G401.6 (cell line): ENCODE data around the gene NOM1.

Experiments used
- FAIRE-seq: peaks from 2 replicates; lab custom pipeline; 2012; peaks lifted over from hg19 to GRCh38; lab: Jason Lieb, UNC

NOM1 gene

DNA sequence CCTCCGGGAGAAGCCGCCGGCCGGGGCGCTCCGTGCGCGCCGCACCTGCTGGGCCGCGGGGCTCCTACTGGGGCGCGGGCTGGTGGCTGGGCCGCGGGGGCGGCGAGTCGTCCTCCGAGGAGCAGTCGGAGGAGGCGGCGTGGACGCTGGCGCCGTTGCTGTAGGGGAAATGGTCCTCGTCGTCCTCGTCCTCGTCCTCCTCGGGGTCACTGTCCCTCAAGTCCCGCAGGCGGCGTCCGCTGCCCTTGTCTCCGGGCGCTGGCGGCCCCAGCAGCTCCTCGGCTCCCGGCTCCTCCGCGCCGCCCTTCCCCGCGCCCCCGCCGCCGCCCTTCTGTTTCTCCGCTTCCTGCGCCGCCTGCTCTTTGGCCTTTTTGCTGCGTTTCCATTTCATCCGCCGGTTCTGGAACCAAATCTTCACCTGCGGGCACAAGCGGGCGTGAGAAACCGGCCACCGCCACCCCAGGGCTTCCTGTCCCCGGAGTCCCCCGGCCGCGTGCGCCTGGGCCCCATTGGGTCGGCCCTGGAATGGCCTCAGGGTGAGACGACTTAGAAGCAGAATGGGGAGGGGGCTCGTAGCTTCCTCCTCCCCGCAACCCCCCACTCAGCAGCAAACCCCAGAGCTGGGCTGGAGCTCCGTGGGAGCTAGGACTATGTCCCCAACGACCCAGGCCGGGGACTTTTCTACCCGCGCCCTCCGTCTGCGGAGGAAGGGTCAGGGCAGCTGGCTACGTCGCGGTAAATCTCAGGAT lies 56.1 kb downstream of the NOM1 start:
- FAIRE-seq = no peak

- FAIRE-seq = no peak
These were observed 56.8 kb downstream of the NOM1 start for GRCh38 chr7:157006205-157006747.

DNA sequence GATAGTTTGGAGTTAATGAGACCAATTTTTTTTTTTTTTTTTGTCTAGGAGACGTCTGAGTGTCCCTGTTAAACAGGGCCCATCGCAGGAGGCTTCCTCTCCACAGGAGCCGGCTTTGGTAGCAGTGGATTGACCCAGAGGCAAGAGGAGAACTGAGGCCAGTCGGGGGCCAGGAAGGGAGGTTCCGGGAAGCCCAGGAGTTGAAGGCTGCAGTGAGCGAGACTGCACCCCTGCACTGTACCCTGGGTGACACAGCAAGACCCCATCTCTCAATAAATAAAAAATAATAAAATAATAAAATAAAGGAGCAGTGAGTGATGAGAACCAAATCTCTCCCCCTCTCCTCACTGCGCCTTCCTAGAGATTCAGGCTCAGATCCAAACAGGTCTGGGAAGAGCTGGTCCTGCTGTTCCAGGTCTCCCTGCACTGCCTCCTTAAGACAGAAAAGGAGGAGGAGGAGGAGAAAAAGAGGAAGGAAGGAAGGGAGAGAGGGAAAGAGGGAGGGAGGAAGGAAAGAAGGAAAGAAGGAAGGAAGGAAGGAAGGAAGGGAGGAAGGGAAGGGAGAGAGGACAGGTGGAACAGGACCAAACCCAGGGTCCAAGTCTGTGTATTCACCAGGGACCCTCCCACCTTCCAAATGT lies 57.4 kb downstream of the NOM1 start:
- FAIRE-seq = no peak

- FAIRE-seq = no peak
These were observed 58.1 kb downstream of the NOM1 start for GRCh38 chr7:157007470-157008066.

- no peak for FAIRE-seq
These were observed 59.0 kb downstream of the NOM1 start for GRCh38 chr7:157008206-157009169.

- no peak for FAIRE-seq
These were observed 59.8 kb downstream of the NOM1 start for GRCh38 chr7:157009170-157009777.

GRCh38 chr7:157009778-157010587 lies 60.5 kb downstream of the NOM1 start:
- FAIRE-seq = no peak

- FAIRE-seq = no peak
These were observed 61.2 kb downstream of the NOM1 start, which contains the start of gene MNX1 for GRCh38 chr7:157010588-157011332. MNX1 (minus strand) TSS chr7:157010663; CDS start chr7:157010350, 313 bp downstream.

- no peak for FAIRE-seq
These were observed 62.0 kb downstream of the NOM1 start for GRCh38 chr7:157011333-157012112.

GRCh38 chr7:157012113-157012547 lies 62.6 kb downstream of the NOM1 start:
- no peak for FAIRE-seq

- no peak for FAIRE-seq
These were observed 63.6 kb downstream of the NOM1 start for GRCh38 chr7:157013101-157013500.

DNA sequence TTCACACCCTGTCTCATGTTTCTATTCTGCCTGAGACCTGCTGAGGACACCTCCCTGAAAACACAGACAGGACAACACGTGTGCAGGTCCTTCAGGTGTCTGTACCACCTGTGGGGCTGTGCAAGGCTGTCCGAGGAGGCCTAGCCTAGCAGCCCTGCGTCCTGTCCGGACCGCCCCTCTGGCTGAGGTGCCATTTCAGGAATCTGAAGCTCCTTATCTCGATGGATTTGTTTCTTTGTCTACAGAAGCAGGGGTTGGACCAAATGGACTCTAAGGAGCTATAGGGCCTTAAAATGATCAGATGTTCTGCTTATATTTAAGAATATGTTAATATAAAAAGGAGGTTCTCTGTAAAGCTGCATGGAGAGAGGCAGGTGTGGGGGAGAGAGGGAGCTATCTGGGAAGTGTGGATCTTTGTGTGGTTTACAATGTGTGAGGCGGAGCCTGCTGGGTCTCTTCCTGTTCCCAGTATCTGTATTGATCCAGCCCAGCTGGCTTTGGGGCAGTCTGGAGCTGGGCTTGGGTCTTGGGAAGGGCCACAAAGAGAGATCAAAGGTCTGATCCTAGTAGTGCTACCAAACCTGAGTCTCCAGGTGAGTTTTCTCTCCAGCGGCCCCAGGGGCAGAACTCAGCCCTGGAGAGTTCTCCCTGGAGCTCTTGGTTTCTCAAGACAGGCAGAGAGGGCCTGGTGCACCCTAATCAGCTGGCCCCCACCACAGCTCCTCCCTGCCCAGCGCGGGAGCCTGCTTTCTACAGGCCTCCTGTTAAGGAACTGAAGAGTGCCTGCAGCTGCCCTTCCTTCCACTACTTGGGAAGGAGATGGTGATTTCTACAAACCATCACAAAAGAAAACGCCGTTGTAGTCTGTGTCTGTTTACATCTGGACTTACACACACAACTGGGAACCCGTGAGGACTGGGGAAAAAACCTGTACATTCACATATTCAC lies 64.4 kb downstream of the NOM1 start:
- no peak for FAIRE-seq

DNA sequence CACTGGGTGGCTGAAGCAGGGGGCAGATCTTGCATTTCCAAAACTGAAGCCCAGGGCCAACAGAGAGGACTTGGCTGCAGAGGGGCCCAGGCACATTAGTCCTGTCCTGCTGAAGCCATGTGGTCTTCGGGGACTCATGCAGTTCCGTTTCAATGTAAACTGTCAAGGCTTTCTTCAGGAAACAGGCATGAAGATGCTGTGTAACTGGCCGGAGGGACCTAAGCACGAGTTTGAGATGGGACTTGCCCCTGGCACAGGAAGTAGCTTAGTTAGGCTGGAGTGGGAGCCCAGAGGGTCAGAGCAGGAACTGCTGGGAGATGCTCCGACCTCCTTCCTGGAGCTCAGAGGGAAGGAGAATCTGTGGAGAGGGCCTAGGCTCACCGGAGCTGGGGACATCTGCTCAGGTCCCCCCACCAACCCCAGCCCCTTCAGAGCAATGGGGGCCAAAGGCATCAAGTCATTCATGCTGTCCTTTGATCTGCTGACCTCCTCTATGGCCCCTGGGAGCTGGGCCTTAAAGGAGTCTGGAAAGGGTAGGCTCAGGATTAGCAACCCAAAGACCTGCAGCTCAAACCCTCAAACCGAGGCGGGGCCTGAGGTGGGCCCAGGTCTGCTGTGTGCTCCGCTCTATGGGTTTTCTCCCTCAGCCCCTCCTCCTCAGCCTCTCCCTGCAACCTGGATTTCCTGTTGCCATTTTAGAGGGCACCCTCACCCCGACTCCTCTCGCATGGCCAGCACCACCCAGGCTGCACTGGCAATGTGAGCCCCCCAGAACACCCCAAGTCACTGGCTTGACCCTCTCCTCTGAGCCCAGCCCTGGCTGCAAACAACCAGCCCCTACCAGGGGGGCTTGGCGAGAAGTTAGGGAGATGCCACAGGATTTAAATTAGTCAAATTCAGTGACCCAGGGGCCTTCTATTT lies 65.4 kb downstream of the NOM1 start:
- FAIRE-seq = no peak

DNA sequence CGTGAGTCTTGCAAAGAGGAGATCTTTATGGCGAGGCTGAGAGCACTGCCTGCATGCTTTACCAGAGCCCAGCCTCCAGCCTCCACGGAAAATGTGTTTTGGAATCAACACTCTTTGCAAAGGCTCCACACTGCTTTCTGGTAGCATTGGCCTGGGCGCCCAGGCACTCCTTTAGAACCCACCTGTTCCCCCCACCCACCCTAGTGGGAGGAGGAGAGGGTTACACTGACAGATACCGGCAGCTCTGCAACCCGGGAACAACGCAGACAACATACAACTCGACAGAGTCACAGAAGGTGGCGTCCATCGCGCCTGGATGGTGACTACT lies 66.5 kb downstream of the NOM1 start:
- FAIRE-seq = no peak

- FAIRE-seq = no peak
These were observed 67.0 kb downstream of the NOM1 start for GRCh38 chr7:157016352-157017041.

DNA sequence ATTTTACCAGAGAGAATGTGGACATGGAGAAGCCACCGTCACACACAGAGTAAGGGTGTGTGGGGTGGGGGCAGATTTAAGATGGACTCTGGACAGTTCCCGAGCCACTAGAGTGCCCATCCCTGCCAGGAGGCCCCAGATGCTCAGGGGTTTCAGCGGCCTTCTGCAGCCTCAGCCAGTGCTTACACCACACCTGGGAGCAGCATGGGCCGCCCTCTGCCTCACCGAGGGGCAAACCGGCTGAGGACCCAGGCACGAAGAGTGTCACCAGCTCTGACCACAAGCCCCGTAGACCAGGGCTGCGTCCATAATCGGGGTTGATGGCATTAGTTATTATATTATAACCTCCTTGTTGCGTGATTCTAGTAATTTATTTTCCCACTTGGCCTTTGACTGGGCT lies 67.6 kb downstream of the NOM1 start:
- no peak for FAIRE-seq
